HK-2 (cell line): ENCODE data around the gene CLCN6.

ENCODE experiments used
- DNase-seq: peaks from one replicate; pipeline ENCODE4 v3.0.0-alpha.2; 2018; ENCODE audit not compliant: unreplicated experiment

CLCN6 gene

DNA sequence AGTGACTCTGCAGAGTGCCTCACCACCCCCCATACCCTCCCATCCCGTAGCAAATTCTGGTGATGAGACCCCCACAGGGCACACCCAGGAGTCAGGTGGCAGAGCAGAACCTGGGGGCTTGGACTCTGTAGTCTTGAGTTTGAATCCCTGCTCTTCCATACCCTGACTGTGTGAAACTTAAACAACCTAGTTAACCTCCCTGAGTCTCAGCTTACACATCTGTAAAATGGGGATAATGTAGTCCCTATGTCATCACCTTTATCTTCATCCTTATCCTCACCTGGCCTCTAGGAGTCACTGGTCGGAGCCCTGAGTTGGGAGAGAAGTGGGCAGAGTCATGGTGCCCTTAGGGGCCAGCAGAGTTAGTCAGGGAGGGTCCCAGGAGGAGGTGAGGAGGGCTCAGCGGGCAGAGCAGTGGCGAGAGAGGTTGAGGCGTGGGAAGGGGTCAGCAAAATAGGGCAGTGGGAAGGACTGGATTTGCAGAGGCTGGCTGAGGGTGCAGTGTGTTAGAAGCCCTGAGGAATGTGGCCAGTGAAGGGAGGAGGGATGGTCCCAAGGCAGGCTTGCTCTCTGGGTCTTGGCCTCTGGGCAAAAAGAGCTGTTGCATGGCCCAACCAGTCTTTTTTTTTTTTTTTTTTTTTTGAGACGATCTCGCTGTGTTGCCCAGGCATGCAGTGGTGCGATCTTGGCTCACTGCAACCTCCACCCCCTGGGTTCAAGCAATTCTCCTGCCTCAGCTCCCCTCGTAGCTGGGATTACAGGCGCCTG, 25.4 kb upstream of the CLCN6 start:
- DNase-seq, result no peak

- no peak for DNase-seq
Measured at GRCh38 chr1:11781297-11781696, 24.7 kb upstream of the CLCN6 start.

DNA sequence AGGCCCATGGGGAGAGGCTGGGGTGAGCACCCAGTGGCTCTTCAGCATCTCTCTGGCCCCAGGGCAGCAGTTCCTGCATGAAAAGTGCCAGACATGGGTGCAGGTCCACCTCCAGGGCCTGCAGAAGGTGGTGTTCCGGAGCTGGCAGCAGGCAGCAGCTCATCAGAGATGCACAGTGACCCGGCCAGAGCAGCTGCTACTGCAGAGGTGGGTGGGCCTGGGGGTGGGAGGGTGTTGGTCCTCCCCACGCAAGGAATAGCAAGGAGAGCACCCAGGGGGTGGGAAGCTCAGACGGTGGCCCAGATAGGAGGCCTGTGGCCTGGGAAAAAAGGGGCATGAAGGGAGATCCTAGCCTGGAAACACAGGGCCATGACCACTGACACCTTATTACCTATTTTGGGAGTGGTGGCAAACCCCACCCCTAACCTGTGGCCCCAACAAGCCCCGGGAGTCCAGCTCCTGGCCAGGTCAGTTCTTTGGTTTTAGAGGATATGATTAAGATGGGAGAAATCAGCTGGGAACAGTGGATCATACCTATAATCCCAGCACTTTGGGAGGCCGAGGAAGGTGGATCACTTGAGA, 23.8 kb upstream of the CLCN6 start:
- DNase-seq, result no peak

DNA sequence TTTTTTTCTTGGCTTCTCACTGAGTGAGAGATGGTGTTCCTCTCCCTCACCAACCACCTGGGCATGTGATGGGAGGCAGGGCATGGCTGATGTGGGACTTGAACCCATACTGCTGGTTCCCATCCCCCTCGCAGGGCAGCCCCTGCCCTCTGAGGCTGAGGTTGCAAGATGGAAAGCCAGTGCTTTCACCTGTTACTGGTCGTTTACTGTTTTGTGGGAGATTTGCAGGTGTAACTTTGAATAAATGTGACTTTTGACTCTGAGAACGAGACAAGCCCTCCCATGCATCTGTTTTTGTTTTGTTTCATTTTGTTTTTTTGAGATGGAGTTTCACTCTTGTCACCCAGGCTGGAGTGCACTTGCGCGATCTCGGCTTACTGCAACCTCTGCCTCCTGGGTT, 22.4 kb upstream of the CLCN6 start:
- no peak for DNase-seq

DNA sequence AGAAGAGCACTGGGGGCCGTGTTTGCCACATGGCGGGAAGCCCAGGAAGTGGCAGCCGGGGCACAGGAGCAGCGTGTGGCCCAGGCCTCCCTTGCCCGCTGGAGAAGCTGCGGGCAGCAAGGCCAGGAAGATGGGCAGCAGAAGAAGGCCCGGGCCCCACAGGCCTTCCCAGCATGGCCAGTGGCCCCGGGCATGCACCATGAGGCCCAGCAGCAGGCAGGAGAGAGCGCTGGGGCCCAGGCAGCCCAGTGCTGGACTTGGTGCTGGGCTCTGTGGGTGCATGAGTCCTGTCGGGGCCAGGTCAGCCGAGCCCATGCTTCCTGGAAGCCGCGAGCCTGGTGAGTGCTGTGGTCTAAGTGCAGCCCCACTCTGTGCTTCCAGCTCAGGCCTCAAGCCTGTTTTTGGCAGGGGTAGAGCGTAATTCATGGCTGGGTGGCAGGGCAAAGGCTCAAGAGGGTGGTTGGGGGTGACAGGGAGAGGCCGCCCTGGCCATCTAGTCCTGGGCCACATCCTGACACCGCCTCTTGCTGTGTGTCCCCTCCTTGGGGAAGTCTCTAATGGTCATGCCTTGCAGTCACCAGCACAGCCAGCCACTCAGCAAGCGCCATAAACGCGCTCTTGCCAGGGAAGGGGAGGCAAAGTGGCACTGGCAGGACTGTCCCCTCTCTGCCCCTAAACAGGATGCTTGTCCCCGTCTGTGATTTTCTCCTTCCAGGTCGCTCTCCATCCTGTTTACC, 21.6 kb upstream of the CLCN6 start:
- DNase-seq, result no peak

- peak; percentile 87 for DNase-seq
Measured at GRCh38 chr1:11784993-11785769, 20.8 kb upstream of the CLCN6 start.

GRCh38 chr1:11786168-11786567, 19.8 kb upstream of the CLCN6 start:
- DNase-seq, result no peak

GRCh38 chr1:11787251-11787803, 18.7 kb upstream of the CLCN6 start:
- DNase-seq, result peak; percentile 58

DNA sequence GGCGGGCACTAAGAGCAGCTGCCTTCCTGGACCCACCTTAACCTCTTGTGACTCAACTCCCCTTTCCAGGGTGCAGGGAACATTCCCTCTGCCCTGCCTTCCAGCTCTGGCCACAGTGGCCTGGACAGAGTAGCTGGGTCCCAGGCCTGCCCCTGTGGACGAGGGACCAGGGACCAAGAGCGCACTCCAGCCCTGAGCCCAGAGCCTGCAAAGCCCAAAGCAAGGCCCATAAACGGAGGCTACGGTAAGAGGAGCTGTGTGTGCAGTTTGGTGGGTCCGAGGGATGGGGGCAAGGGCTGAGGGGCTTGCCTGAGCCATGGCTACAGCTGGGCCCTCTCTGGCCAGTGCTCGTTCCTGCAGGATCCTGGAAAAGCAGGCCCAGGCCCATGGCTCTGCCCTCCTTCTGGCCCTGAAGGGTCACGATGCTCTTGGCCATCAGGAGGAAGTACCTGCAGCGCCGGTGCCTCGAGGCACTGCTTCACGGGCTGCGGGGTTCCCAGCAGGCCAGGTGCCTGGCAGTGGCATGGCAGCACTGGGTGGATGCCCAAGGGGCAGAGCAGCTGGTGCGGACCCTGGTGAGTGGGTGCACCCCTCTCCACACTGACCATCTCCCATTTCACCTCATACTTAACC, 18.1 kb upstream of the CLCN6 start:
- DNase-seq, result no peak

DNA sequence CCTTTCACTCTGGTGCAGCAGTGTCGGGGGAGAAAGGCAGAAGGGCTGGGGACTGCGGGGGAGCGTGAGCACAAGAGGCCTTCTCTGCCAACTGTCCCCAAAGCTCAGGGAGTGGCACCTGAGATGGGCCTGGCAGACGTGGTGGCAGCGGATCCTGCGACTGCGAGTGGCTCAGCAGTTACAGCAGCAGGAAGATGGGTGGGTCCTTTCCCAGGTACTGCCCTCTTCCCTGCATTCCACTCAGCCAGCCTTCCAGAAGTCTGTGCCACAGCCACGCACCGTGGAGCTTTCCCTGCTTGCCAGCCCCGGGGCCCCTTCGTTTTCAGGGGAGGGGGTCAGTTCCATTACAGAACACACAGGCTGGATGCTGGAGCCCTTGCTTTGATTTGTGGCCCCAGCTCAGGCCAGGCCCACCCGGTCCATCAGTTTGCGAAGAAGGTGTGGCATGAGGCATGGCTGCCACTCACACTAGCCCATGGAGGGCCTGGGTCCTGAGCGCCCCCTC, 17.4 kb upstream of the CLCN6 start:
- no peak for DNase-seq

DNA sequence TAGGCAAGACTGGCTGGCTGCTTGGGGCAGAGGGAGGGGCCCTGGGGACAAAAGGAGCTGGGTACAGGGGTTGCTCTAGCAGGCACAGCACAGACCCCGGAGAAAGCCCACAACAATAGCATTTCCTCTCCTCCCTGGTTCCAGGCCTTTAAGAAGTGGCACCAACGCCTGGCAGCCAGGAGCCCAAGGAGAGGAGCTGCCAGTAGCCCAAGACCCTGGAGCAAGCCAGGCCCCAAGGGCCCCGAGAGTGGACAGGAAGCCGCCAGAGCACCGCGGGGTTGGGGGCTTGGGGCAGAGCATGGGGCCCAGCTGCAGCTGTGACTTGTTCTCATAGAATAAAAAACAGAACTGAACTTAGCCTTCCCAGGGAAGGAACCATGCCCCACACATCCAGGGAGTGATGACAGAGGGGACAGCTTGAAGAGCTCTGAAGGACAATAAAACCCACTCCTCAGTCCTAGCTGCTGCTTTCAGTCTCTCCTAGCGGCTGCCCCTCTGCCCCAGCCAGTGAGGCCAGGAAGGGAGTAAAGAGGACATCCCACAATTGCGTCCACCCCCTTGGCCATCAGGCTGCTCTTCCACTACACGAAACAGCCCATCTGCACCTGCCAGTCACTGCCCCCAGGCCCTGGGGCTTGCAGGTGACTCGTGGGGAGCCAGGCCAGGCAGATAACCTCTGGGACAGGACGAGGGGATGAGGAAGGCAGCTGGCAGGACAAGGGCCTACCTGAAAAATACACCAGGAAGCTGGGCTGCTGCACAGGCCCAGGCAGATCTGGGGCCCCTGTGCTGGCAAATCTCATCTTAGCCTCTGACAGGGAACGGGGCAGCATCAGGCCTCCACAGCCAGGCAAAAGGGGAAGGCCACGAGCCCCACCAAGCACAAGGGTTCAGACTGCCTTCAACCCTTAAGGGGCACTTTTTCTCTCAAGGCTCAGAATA, 16.6 kb upstream of the CLCN6 start:
- DNase-seq, result no peak

DNA sequence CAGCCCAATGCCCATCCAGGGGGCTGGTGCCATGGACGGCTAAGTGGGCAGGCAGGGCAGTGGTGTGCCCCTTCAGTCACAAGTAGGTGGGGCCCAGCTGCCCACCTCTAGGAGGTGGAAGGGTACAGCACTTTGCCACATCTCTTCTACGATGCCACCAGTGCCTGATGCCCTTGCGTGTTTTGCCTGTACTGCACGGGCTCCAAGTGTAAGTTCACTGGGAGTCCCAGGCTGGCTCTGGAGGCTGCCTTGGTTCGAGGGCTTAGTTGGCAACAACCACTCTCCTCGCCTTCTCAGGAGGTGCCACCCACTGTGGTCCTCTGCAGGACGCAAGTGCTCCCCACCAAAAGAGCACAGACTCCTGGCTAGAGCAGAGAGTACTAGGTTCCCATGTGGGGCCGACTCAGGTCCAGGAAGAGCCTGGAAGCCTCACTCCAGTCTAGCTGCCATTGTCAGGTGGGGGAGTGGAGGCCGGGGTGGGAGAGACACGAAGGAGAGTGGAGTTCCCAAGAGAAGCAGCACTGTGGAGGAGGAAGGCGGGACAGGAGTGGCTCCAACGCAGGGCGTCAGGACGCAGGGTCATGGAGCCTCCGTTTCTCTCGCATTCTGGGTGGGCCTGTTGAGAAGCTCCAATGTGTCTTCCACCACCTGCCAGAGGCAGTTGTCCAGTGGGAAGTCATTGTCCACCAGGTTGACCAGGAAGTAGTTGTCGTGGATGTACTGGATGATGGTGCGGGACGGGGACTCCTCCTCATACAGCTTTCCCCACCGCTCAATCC, 15.7 kb upstream of the CLCN6 start:
- no peak for DNase-seq

GRCh38 chr1:11790880-11791715, 14.9 kb upstream of the CLCN6 start:
- no peak for DNase-seq

GRCh38 chr1:11792106-11792505, 13.9 kb upstream of the CLCN6 start:
- DNase-seq, result no peak

GRCh38 chr1:11793819-11794218, 12.2 kb upstream of the CLCN6 start:
- DNase-seq, result no peak

DNA sequence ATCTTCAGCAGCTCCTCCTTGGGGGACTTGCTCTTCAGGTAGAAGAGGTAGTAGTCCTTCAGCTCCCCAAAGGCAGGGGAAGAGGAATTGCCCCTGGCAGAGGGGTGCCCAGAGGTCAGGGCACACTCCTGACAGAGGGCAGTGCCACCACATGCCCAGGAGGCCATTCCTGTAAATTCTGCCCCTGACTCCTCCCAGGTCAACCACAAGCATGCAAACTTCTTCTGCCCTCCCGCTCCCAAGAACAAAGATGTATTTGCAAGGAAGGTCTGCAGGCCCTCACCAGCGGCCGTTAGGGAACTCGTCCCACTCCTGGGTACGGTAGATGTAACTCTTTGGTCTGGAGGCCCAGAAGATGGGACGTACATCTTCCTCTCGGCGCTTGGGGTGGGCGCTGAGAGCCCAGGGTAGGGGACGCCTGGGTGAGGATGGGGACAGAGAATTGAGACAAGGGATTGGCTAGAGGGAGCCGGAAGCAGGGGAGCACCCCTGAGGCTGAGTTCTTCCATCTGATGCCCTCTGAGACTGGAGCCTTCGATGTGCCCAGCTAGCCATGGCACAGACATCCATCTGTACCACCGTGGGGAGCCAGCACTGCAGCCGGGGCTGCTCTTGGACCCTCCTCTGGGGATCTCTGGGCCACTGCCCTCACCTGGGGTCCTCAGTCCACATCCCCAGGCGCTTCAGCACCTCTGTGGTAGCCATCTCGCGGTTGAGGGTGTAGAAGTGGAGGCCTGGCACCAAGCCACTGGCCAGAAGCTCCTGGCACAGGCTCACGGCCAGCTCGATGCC, 11.3 kb upstream of the CLCN6 start:
- DNase-seq, result no peak

DNA sequence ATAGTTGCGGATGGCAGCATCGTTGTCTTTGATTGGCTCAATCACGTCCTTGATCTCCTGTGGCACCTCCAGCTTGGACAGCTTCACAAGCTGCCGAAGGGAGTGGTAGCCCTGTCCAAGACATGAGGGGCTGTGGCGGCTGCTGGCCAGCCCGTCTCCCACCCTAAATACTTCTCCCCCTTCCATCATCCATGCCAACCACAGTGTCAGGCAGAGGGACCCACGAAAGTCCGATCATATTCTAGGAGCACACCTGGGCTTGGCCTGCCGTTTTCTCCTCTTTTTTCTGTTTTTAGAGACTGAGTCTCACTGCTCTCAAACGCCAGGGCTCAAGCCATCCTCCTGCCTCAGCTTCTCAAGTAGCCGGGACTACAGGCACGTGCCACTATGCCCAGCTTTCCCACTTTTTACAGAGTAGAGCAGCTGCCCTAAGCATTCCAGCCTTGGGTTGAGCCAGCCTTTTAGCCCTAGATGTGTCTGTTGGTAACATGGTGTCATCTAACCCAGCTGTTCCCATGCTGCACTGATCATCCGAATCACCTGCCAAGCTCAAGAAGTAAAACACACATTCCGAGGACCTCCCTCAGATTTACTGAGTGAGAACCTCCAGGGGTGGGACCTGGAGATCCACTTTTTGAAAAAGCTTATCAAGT, 10.6 kb upstream of the CLCN6 start:
- no peak for DNase-seq
